HepG2 (cell line): Measurements from ENCODE around the gene MARS1. TPM values are rescaled to one million over a fixed set of nuclear protein-coding genes. Genes with fewer than 3 reads are reported as not detected.

Experiments
- ATAC-seq: fragments of 200-7000 bp; cut with Tn5 transposase; 3 replicates; pipeline ENCODE4 v1.9.1; 2020; ENCODE audit warnings: mild to moderate bottlenecking, moderate library complexity
- BruUV-seq: library from RNA; stranded (reverse); fragments of 400-500 nt; replicated peaks from 2 replicates; lab custom pipeline; 2021; lab: Mats Ljungman, UMichigan
- CTCF ChIA-PET: fragments of 300-600 bp; formaldehyde crosslinking; extraction: SDS; loops from one replicate; lab custom pipeline; 2021; ENCODE audit warnings: low total read pairs, inconsistent platforms, low intra/inter-chr PET ratio; lab: Yijun Ruan, JAX
- POLR2A ChIA-PET: fragments of 350-600 bp; sonication (Branson Sonifier 250); formaldehyde crosslinking; loops from one replicate; lab custom pipeline; 2020; ENCODE audit warnings: antibody characterized with exemption, inconsistent platforms; lab: Yijun Ruan, JAX
- DNase-seq: peaks from one replicate; pipeline ENCODE4 v3.0.0-alpha.2; 2015; ENCODE audit warnings: low spot score
- FAIRE-seq: peaks from 3 replicates; lab custom pipeline; 2011; peaks lifted over from hg19 to GRCh38; lab: Jason Lieb, UNC
- H2AFZ ChIP-seq: one replicate; pipeline ENCODE4 v1.6.1; 2011; ENCODE audit warnings: low read length, inconsistent platforms
- H3K27ac ChIP-seq: fragments of 300-600 bp; 3 replicates; pipeline ENCODE4 v1.8.0; 2011; ENCODE audit warnings: mixed run types, mild to moderate bottlenecking, mixed read lengths, low read length, inconsistent platforms; ENCODE audit not compliant: insufficient read depth; ENCODE audit errors: extremely low read length
- H3K27me3 ChIP-seq, 2 experiments: fragments of 200-600 bp in 1 of 2; 2 replicates in 1 of 2; 3 replicates in 1 of 2; pipeline versions ENCODE4 v1.6.0 to v1.8.0; 2011; ENCODE audit warnings: low read length in 2 of 2, mild to moderate bottlenecking in 2 of 2, moderate library complexity in 2 of 2, inconsistent platforms in 1 of 2; ENCODE audit not compliant: insufficient read depth in 2 of 2, control insufficient read depth in 1 of 2
- H3K36me3 ChIP-seq, 2 experiments: fragments of 200-600 bp in 1 of 2; replicated peaks in 1 of 2; 2 replicates in 1 of 2; 3 replicates in 1 of 2; pipeline versions ENCODE4 v1.5.1 to v1.8.0; 2011; ENCODE audit warnings: low read length in 2 of 2, inconsistent platforms in 1 of 2; ENCODE audit not compliant: insufficient read depth in 2 of 2, control insufficient read depth in 1 of 2
- H3K4me1 ChIP-seq: 2 replicates; pipeline ENCODE4 v1.5.1; 2012; ENCODE audit warnings: low read length, inconsistent platforms; ENCODE audit not compliant: insufficient read depth
- H3K4me2 ChIP-seq: 2 replicates; pipeline ENCODE4 v1.6.0; 2011; ENCODE audit warnings: low read depth, low read length, inconsistent platforms
- H3K4me3 ChIP-seq, 3 experiments: fragments of 200-600 bp in 1 of 3; sonication (generic), shearing (Covaris generic) in 1 of 3; replicated peaks in 1 of 3; 2 replicates each; pipeline ENCODE4 v1.5.1; 2011 to 2016; ENCODE audit warnings: low read length in 3 of 3, inconsistent platforms in 2 of 3, low read depth in 2 of 3, mild to moderate bottlenecking in 2 of 3, control low read depth in 1 of 3, mixed read lengths in 1 of 3; ENCODE audit not compliant: insufficient read depth in 1 of 3
- H3K79me2 ChIP-seq: one replicate; pipeline ENCODE4 v1.6.1; 2011; ENCODE audit warnings: low read length, inconsistent platforms; ENCODE audit not compliant: insufficient read depth
- H3K9ac ChIP-seq: 2 replicates; pipeline ENCODE4 v1.6.0; 2011; ENCODE audit warnings: mild to moderate bottlenecking, low read depth, low read length, inconsistent platforms; ENCODE audit not compliant: insufficient read depth
- H3K9me3 ChIP-seq: 2 replicates; pipeline ENCODE4 v1.5.1; 2012; ENCODE audit warnings: mild to moderate bottlenecking, low read length
- H4K20me1 ChIP-seq: 2 replicates; pipeline ENCODE4 v1.6.0; 2011; ENCODE audit warnings: inconsistent platforms, mild to moderate bottlenecking, low read length, moderate library complexity; ENCODE audit not compliant: insufficient read depth
- CEBPZ ChIP-seq: IDR thresholded peaks from 2 replicates; pipeline ENCODE4 v1.6.1; 2012; ENCODE audit warnings: low read length, improper control_type of control experiment
- DMAP1 ChIP-seq: IDR thresholded peaks from 2 replicates; pipeline ENCODE4 v1.6.1; 2016
- HNF4G ChIP-seq, 2 experiments: sonication (generic) in 1 of 2; formaldehyde crosslinking in 1 of 2; IDR thresholded peaks; 2 replicates each; pipeline versions ENCODE4 v1.4.0 to v1.6.1; 2011 to 2020; ENCODE audit warnings: borderline replicate concordance in 2 of 2, low read depth in 2 of 2, mild to moderate bottlenecking in 2 of 2, low read length in 1 of 2, missing genetic modification reagents in 1 of 2, moderate library complexity in 1 of 2
- MZF1 ChIP-seq: sonication (generic); formaldehyde crosslinking; IDR thresholded peaks from 2 replicates; pipeline ENCODE4 v1.8.1; 2023; ENCODE audit warnings: mild to moderate bottlenecking, missing genetic modification reagents, borderline replicate concordance
- PLSCR1 ChIP-seq: sonication (generic); formaldehyde crosslinking; IDR thresholded peaks from 2 replicates; pipeline ENCODE4 v1.5.0; 2020; ENCODE audit warnings: missing genetic modification reagents, mild to moderate bottlenecking, borderline replicate concordance
- PRDM10 ChIP-seq: sonication (generic); formaldehyde crosslinking; IDR thresholded peaks from 2 replicates; pipeline ENCODE4 v1.4.0; 2020; ENCODE audit warnings: low read depth, missing genetic modification reagents
- SATB2 ChIP-seq: sonication (generic); formaldehyde crosslinking; IDR thresholded peaks from 2 replicates; pipeline ENCODE4 v1.5.0; 2020; ENCODE audit warnings: missing genetic modification reagents
- TCF12 ChIP-seq, 2 experiments: fragments of 450-650 bp in 1 of 2; sonication (generic) in 1 of 2; formaldehyde crosslinking in 1 of 2; IDR thresholded peaks; 2 replicates each; pipeline versions ENCODE4 v1.6.1 to v1.8.0; 2017 to 2022; ENCODE audit warnings: antibody characterized with exemption in 1 of 2, mild to moderate bottlenecking in 1 of 2, missing genetic modification reagents in 1 of 2, moderate library complexity in 1 of 2
- TFE3 ChIP-seq: IDR thresholded peaks from 2 replicates; pipeline ENCODE4 v1.6.1; 2016
- ZNF280B ChIP-seq: sonication (generic); formaldehyde crosslinking; IDR thresholded peaks from 2 replicates; pipeline ENCODE4 v1.5.0; 2020; ENCODE audit warnings: missing genetic modification reagents, mild to moderate bottlenecking, borderline replicate concordance
- ZNF761 ChIP-seq: sonication (generic); formaldehyde crosslinking; conservative IDR thresholded peaks from 2 replicates; pipeline ENCODE4 v1.4.0; 2020; ENCODE audit warnings: mild to moderate bottlenecking, missing genetic modification reagents
- WGBS: methylation state at CpG from one replicate; pipeline ENCODE4 v1.1.6; 2017; ENCODE audit warnings: low lambda C conversion rate; 5-methylcytosine and 5-hydroxymethylcytosine counted together
- in situ Hi-C: cut with HindIII; loops from 2 replicates; pipeline ENCODE4 v1.10.0; 2017; ENCODE audit warnings: low pct_unique_long_range_greater_than_20kb; ENCODE audit not compliant: extremely low pct_ligation_motif_present
- intact Hi-C: fragments of 100-400 bp; cut with micrococcal nuclease; formaldehyde crosslinking; loops from one replicate; pipeline ENCODE4 v1.10.0; 2022; ENCODE audit not compliant: unreplicated experiment
- polyA plus RNA-seq, 8 experiments: library from polyadenylated mRNA; depleted of rRNA in 3 of 8; stranded (reverse) in 7 of 8; unstranded in 1 of 8; fragments of >200 nt; fragmentation: Illumina TruSeq in 4 of 8; extraction: Trizol in 4 of 8; gene quantifications; 2 replicates each; pipeline versions ENCODE4 v1.2.1 to v1.2.3, GENCODE V29; 2011 to 2016; ENCODE audit warnings: low read depth in 4 of 8, missing spikeins in 1 of 8, mixed read lengths in 1 of 8; ENCODE audit not compliant: insufficient read depth in 1 of 8
- total RNA-seq, 5 experiments: library from RNA; depleted of rRNA; stranded (reverse); fragments of >200 nt; fragmentation: Illumina TruSeq; extraction: Trizol; gene quantifications; 2 replicates each; pipeline ENCODE4 v1.2.3, GENCODE V29; 2016; ENCODE audit warnings: low read depth in 1 of 5

MARS1 gene
- total and polyA plus RNA-seq, 2 of the 13 experiments (the other 11 are each of a cell fraction or from before 2014, with no cell fraction given): 115 to 181 TPM

- CTCF ChIA-PET: no interaction called here
- H3K4me2 ChIP-seq: no peak overlapping the region
- H3K36me3 ChIP-seq: no peaks in the 10 kb centered on the region
- in situ Hi-C loops (no loop called here), intact Hi-C loops (no loop called here)
- ATAC-seq: no peak
- no peak for DNase-seq
- 71% methylated on average over 12 of the region's 12 CpGs for WGBS
- BruUV-seq: no TSS peak
- no peak overlapping the region for H2AFZ ChIP-seq
- peaks cover 39% of the 10 kb centered on the region for H3K4me1 ChIP-seq
- peaks cover 0 to 45% of the 10 kb centered on the region in 2 experiments; a peak in 3 of 5 replicates for H3K27me3 ChIP-seq
- H3K27ac ChIP-seq: no peak overlapping the region
- TF ChIP-seq TFE3 (no peak), HNF4G (IDR thresholded peaks at IDR 0.05; ENCODE audit: borderline replicate concordance, low read depth, low read length) (no peak), HNF4G (CRISPR knock-in tag; IDR thresholded peaks at IDR 0.05; ENCODE audit: borderline replicate concordance, low read depth) (no peak), CEBPZ (no peak), ZNF761 (CRISPR knock-in tag) (no peak), ZNF280B (CRISPR knock-in tag) (no peak), PRDM10 (CRISPR knock-in tag) (no peak), SATB2 (CRISPR knock-in tag) (no peak), PLSCR1 (no peak), MZF1 (CRISPR knock-in tag) (no peak), TCF12 (IDR thresholded peaks at IDR 0.05) (no peak), TCF12 (CRISPR knock-in tag; IDR thresholded peaks at IDR 0.05) (no peak), DMAP1 (CRISPR knock-in tag) (no peak)
- no peak overlapping the region for H3K4me3 ChIP-seq
- POLR2A ChIA-PET: no interaction called here
- no peak overlapping the region for H3K9ac ChIP-seq
- H3K9me3 ChIP-seq: no peaks in the 10 kb centered on the region
- no peaks in the 10 kb centered on the region for H3K79me2 ChIP-seq
- no peak for FAIRE-seq
- no peaks in the 10 kb centered on the region for H4K20me1 ChIP-seq
These were observed 23.3 kb upstream of the MARS1 start for GRCh38 chr12:57464569-57464968.
